ENCODE measurements around the gene C2CD3.
"Not testable (repeated sequence)": the region's sequence is repeated elsewhere in the genome, so short reads cannot be mapped to it uniquely, and the experiment has no call there.

Gene C2CD3

GRCh38 chr11:74066663-74067062, 104.1 kb downstream of the C2CD3 start:
- not testable (repeated sequence) for DNase-seq

GRCh38 chr11:74065534-74065933, 105.3 kb downstream of the C2CD3 start:
- DNase-seq, result not testable (repeated sequence)

GRCh38 chr11:74063628-74064027, 107.2 kb downstream of the C2CD3 start:
- DNase-seq, result peak in 1 of 2 experiments; percentile 9

- not testable (repeated sequence) for DNase-seq
These were observed 109.2 kb downstream of the C2CD3 start for GRCh38 chr11:74061599-74061998.

GRCh38 chr11:74057249-74058151, 113.3 kb downstream of the C2CD3 start:
- DNase-seq, result no peak

- no peak for DNase-seq
These were observed 114.9 kb downstream of the C2CD3 start for GRCh38 chr11:74055938-74056337.

GRCh38 chr11:74050465-74050864, 120.3 kb downstream of the C2CD3 start:
- no peak for DNase-seq

GRCh38 chr11:74048993-74049392, 121.8 kb downstream of the C2CD3 start:
- DNase-seq, result no peak

GRCh38 chr11:74044538-74044937, 126.3 kb downstream of the C2CD3 start:
- no peak for DNase-seq

GRCh38 chr11:74043450-74043849, 127.4 kb downstream of the C2CD3 start:
- no peak for DNase-seq

GRCh38 chr11:74037309-74037708, 133.5 kb downstream of the C2CD3 start:
- no peak for DNase-seq

- DNase-seq, result no peak
These were observed 135.5 kb downstream of the C2CD3 start for GRCh38 chr11:74035264-74035663.

- no peak for DNase-seq
These were observed 137.8 kb downstream of the C2CD3 start for GRCh38 chr11:74033046-74033445.

- DNase-seq, result no peak
These were observed 139.8 kb downstream of the C2CD3 start for GRCh38 chr11:74030723-74031676.

GRCh38 chr11:74025467-74026166, 145.2 kb downstream of the C2CD3 start:
- peak in 1 of 2 experiments; percentile 1 for DNase-seq

GRCh38 chr11:74024261-74025029, 146.4 kb downstream of the C2CD3 start:
- no peak for DNase-seq

- DNase-seq, result peak; percentile 13 to 18
These were observed 147.5 kb downstream of the C2CD3 start for GRCh38 chr11:74023276-74023675.

- DNase-seq, result no peak
These were observed 148.3 kb downstream of the C2CD3 start for GRCh38 chr11:74022546-74022945.

- DNase-seq, result no peak
These were observed 148.8 kb downstream of the C2CD3 start for GRCh38 chr11:74021998-74022397.

- DNase-seq, result peak; percentile 15 to 37
These were observed 150.3 kb downstream of the C2CD3 start for GRCh38 chr11:74020539-74020938.

- no peak for DNase-seq
These were observed 150.9 kb downstream of the C2CD3 start for GRCh38 chr11:74019860-74020259.
